HuH-7.5 (cell line): Measurements from ENCODE around the gene IQCK.

Source experiments
- DNase-seq: peaks from one replicate; pipeline ENCODE4 v3.0.0; 2011; ENCODE audit warnings: low spot score

Gene IQCK

GRCh38 chr16:19837984-19838707 is 120.1 kb downstream of the IQCK start:
- DNase-seq, result no peak

GRCh38 chr16:19840524-19841110 is 122.5 kb downstream of the IQCK start:
- no peak for DNase-seq

GRCh38 chr16:19841184-19841583 is 123.1 kb downstream of the IQCK start:
- no peak for DNase-seq

GRCh38 chr16:19842426-19843157 is 124.5 kb downstream of the IQCK start:
- DNase-seq, result no peak

GRCh38 chr16:19843371-19843770 is 125.3 kb downstream of the IQCK start:
- DNase-seq, result no peak

GRCh38 chr16:19844945-19845641 is 127.0 kb downstream of the IQCK start:
- DNase-seq, result no peak

- DNase-seq, result no peak
Observed at GRCh38 chr16:19846436-19846835, 128.4 kb downstream of the IQCK start.

- no peak for DNase-seq
Observed at GRCh38 chr16:19848756-19849155, 130.7 kb downstream of the IQCK start.

GRCh38 chr16:19850131-19850817 is 132.2 kb downstream of the IQCK start:
- DNase-seq, result no peak

GRCh38 chr16:19851476-19851875 is 133.4 kb downstream of the IQCK start:
- DNase-seq, result no peak

- no peak for DNase-seq
Observed at GRCh38 chr16:19853132-19853741, 135.2 kb downstream of the IQCK start.

- no peak for DNase-seq
Observed at GRCh38 chr16:19853742-19854542, 135.9 kb downstream of the IQCK start.

- DNase-seq, result no peak
Observed at GRCh38 chr16:19854543-19854876, 136.4 kb downstream of the IQCK start.

- DNase-seq, result no peak
Observed at GRCh38 chr16:19856120-19856519, 138.0 kb downstream of the IQCK start.

- no peak for DNase-seq
Observed at GRCh38 chr16:19857593-19858339, 139.7 kb downstream of the IQCK start.

- no peak for DNase-seq
Observed at GRCh38 chr16:19858340-19859018, 140.4 kb downstream of the IQCK start.

- no peak for DNase-seq
Observed at GRCh38 chr16:19859166-19859565, 141.1 kb downstream of the IQCK start.

GRCh38 chr16:19859603-19860002 is 141.5 kb downstream of the IQCK start:
- DNase-seq, result no peak
